ENCODE results near the gene PCNX1. TPM values are rescaled to one million over a fixed set of nuclear protein-coding genes. Genes with fewer than 3 reads are reported as not detected.

PCNX1 gene
- total and polyA plus RNA-seq, 2 of the 4 experiments (the other 2 are of a cell fraction), result 15.0 to 43.7 TPM

DNA sequence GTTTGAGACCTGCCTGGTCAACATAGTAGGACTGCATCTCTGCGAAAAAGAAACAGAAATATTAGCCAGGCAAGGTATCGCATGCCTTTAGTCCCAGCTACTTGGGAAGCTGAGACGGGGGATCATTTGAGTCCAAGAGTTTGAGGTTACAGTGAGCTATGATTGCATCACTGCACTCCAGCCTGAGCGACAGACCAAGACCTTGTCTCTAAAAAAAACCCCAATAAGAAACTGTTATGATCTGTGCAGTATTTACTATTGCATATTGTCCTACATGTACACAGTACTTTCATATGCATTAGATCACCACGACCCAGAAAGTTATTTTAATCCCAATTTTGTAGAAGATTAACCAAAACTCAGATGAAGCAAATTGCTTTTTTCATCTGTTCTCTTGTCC, 187.5 kb downstream of the PCNX1 start:
- no peak overlapping the region; the same call in 1 of the 2 replicates for H2BK20ac ChIP-seq (ENCODE audit: low read depth, low read length)
- in situ Hi-C loops (cut with MboI; ENCODE audit: low sequenced_read_pairs), result no loop called here
- no peak for TF ChIP-seq NFE2L2 (IDR thresholded peaks at IDR 0.05; ENCODE audit: low read depth, low read length)
- TF ChIP-seq CEBPB (IDR thresholded peaks at IDR 0.05; ENCODE audit: low read depth, low read length), result peak; percentile 31; the same call in 1 of the 2 replicates
- no peak for TF ChIP-seq ELK1 (IDR thresholded peaks at IDR 0.05; ENCODE audit: borderline replicate concordance, low read depth, low read length)
- H2AK5ac ChIP-seq (ENCODE audit: low read depth, low read length), result no peak overlapping the region
- CTCF ChIA-PET, result no interaction called here
- H3K18ac ChIP-seq (ENCODE audit: low read depth, low read length), result no peak overlapping the region
- no peaks in the 10 kb centered on the region for H3K4me1 ChIP-seq (ENCODE audit: control insufficient read depth, insufficient read depth, low read length)
- H2AK9ac ChIP-seq (replicated peaks; ENCODE audit: low read depth, low read length, poor library complexity), result no peak overlapping the region
- H3K9me3 ChIP-seq (ENCODE audit: control insufficient read depth, insufficient read depth, low read length), result peaks cover 4% of the 10 kb centered on the region; the same call in 1 of the 2 replicates
- no CpG with 5 or more reads among the region's 5 CpGs for WGBS, 2 experiments (ENCODE audit: extremely low coverage in 2 of 2, insufficient read length in 1 of 2)
- H3K14ac ChIP-seq (replicated peaks; ENCODE audit: low read depth, low read length), result no peak overlapping the region
- DNase-seq (no peak), ATAC-seq (ENCODE audit: low read depth) (no peak)
- no peak overlapping the region for H3K4me3 ChIP-seq (ENCODE audit: insufficient read depth, low read depth, low read length)
- POLR2A ChIA-PET (ENCODE audit: unreplicated experiment), result no interaction called here
- peaks cover 3% of the 10 kb centered on the region; the same call in 1 of the 2 replicates for H3K36me3 ChIP-seq (ENCODE audit: control insufficient read depth, insufficient read depth, low read length)
- no peak overlapping the region for H3K27ac ChIP-seq (ENCODE audit: insufficient read depth, low read length)
- no TSS peak for BruUV-seq (replicated peaks)
- H2BK15ac ChIP-seq (ENCODE audit: low read depth, low read length), result no peak overlapping the region
- H3K4me2 ChIP-seq (ENCODE audit: low read depth, low read length), result no peak overlapping the region
- H2BK120ac ChIP-seq (ENCODE audit: low read depth, low read length), result no peak overlapping the region
- no peak overlapping the region for H3K4ac ChIP-seq (ENCODE audit: low read depth, low read length)
- no peak overlapping the region for H4K91ac ChIP-seq (ENCODE audit: insufficient read depth, low read depth, low read length)
- H3K9ac ChIP-seq (ENCODE audit: low read depth, low read length), result no peak overlapping the region
- no peak overlapping the region for H2AFZ ChIP-seq (replicated peaks; ENCODE audit: low read length, poor library complexity)
- no peak overlapping the region for H3K23ac ChIP-seq (ENCODE audit: low read depth, low read length)
- H4K8ac ChIP-seq (ENCODE audit: low read depth in 2 of 2, low read length in 2 of 2), result no peak overlapping the region
- no peak overlapping the region for H4K5ac ChIP-seq (ENCODE audit: low read depth, low read length)
- no peak overlapping the region for H2BK5ac ChIP-seq (ENCODE audit: low read depth, low read length, poor library complexity, severe bottlenecking)
- no peak overlapping the region for H3K56ac ChIP-seq (ENCODE audit: extremely low read depth, insufficient read depth, low read length)
- H3K27me3 ChIP-seq (ENCODE audit: control insufficient read depth, insufficient read depth, low read length), result no peaks in the 10 kb centered on the region
- intact Hi-C loops (cut with micrococcal nuclease), result no loop called here
- dilution Hi-C loops (cut with HindIII; ENCODE audit: low sequenced_read_pairs, unreplicated experiment), result no loop called here
- H4K20me1 ChIP-seq (ENCODE audit: insufficient read depth, low read length), result no peaks in the 10 kb centered on the region
- peaks cover 19 to 36% of the 10 kb centered on the region in 2 experiments for H3K79me1 ChIP-seq (ENCODE audit: low read depth in 1 of 2, low read length in 2 of 2)
- no peaks in the 10 kb centered on the region; the same call in 1 of the 2 replicates for H3K9me1 ChIP-seq (ENCODE audit: insufficient read depth, low read length)
